Measurements from ENCODE around the gene KCND2. TPM values are rescaled to one million over a fixed set of nuclear protein-coding genes. Genes with fewer than 3 reads are reported as not detected.
"Not testable (repeated sequence)": the region's sequence is repeated elsewhere in the genome, so short reads cannot be mapped to it uniquely, and the experiment has no call there.

KCND2 gene
- total and polyA plus RNA-seq, 11 donors, result 0.04 to 0.41 (median 0.16) TPM; not detected in 4

GRCh38 chr7:120233338-120233737 is 39.6 kb upstream of the KCND2 start:
- no peaks in the 10 kb centered on the region for H3K27me3 ChIP-seq
- no peak overlapping the region for H3K4me3 ChIP-seq
- no peak for ATAC-seq
- H3K4me1 ChIP-seq, result no peaks in the 10 kb centered on the region
- WGBS, 4 donors, result 56 to 71% (median 63%) methylated on average over 1 of the region's 1 CpG
- H3K36me3 ChIP-seq, result no peaks in the 10 kb centered on the region
- no peak overlapping the region for H3K27ac ChIP-seq
- TF ChIP-seq POLR2A (IDR thresholded peaks at IDR 0.05) (no peak), CTCF (IDR thresholded peaks at IDR 0.05) (no peak)
- peaks cover 0 to 8% (median 0%) of the 10 kb centered on the region in 12 donors for H3K9me3 ChIP-seq
- DNase-seq, result no peak
- intact Hi-C loops (cut with DNase I), result no loop called here

GRCh38 chr7:120240350-120240749 is 32.6 kb upstream of the KCND2 start:
- H3K27ac ChIP-seq; DNase-seq; H3K4me3 ChIP-seq; H3K27me3 ChIP-seq; H3K36me3 ChIP-seq; H3K9me3 ChIP-seq; ATAC-seq; intact Hi-C loops (cut with DNase I); H3K4me1 ChIP-seq: not testable (repeated sequence)
- WGBS, 4 donors, result 75 to 89% (median 80%) methylated on average over 7 to 8 of the region's 8 CpGs

GRCh38 chr7:120241973-120242372 is 31.0 kb upstream of the KCND2 start:
- ATAC-seq, result no peak
- intact Hi-C loops (cut with DNase I), result no loop called here
- H3K27ac ChIP-seq, result no peak overlapping the region
- no peaks in the 10 kb centered on the region for H3K9me3 ChIP-seq
- no peak for TF ChIP-seq POLR2A (IDR thresholded peaks at IDR 0.05)
- DNase-seq, result no peak
- no peaks in the 10 kb centered on the region for H3K36me3 ChIP-seq
- WGBS, 4 donors, result 88 to 94% (median 93%) methylated on average over 1 of the region's 1 CpG
- H3K4me1 ChIP-seq, result no peaks in the 10 kb centered on the region
- no peaks in the 10 kb centered on the region for H3K27me3 ChIP-seq
- H3K4me3 ChIP-seq, result no peak overlapping the region

- H3K9me3 ChIP-seq, result peaks cover 0 to 5% (median 0%) of the 10 kb centered on the region in 12 donors
- no peak for TF ChIP-seq CTCF (IDR thresholded peaks at IDR 0.05)
- no peak for TF ChIP-seq POLR2A (IDR thresholded peaks at IDR 0.05)
- H3K27me3 ChIP-seq, result no peaks in the 10 kb centered on the region
- H3K4me3 ChIP-seq, result no peak overlapping the region
- ATAC-seq (peak in 2 of 4 donors; percentile 63 to 78), DNase-seq (peak in 1 of 5 donors; percentile 19)
- intact Hi-C loops (cut with DNase I), result no loop called here
- 30 to 67% (median 52%) methylated on average over 1 of the region's 1 CpG for WGBS, 4 donors
- H3K36me3 ChIP-seq, result no peaks in the 10 kb centered on the region
- H3K4me1 ChIP-seq, result no peaks in the 10 kb centered on the region
- no peak overlapping the region for H3K27ac ChIP-seq
Observed at GRCh38 chr7:120254845-120255244, 18.1 kb upstream of the KCND2 start.

- H3K27me3 ChIP-seq, result no peaks in the 10 kb centered on the region
- ATAC-seq (no peak), DNase-seq (no peak)
- H3K4me3 ChIP-seq, result no peak overlapping the region
- no peaks in the 10 kb centered on the region for H3K4me1 ChIP-seq
- intact Hi-C loops (cut with DNase I), result no loop called here
- no peak overlapping the region for H3K27ac ChIP-seq
- H3K36me3 ChIP-seq, result no peaks in the 10 kb centered on the region
- TF ChIP-seq POLR2A (IDR thresholded peaks at IDR 0.05) (no peak), CTCF (IDR thresholded peaks at IDR 0.05) (no peak)
- peaks cover 0 to 5% (median 0%) of the 10 kb centered on the region in 12 donors for H3K9me3 ChIP-seq
Observed at GRCh38 chr7:120256344-120257070, 16.5 kb upstream of the KCND2 start.
